ENCODE data around the gene DNAJC1.
"Not testable (repeated sequence)": the region's sequence is repeated elsewhere in the genome, so short reads cannot be mapped to it uniquely, and the experiment has no call there.

Gene DNAJC1

GRCh38 chr10:21849607-21850006 is 153.9 kb downstream of the DNAJC1 start:
- ChIA-PET CTCF (interaction anchor here (0.7 kb wide), 1 partner anchor 751 kb away, joined by 5 read pairs; no protein-coding TSS in a partner anchor), POLR2A (ENCODE audit: low non-redundant PET) (interaction anchor here (0.7 kb wide), 1 partner anchor 386 kb away, joined by 4 read pairs; no protein-coding TSS in a partner anchor)
- no peak for DNase-seq (ENCODE audit: low spot score)
- no peak for TF ChIP-seq CTCF (conservative IDR thresholded peaks at IDR 0.05; ENCODE audit: low read depth)
- no peak overlapping the region for H3K27ac ChIP-seq

GRCh38 chr10:21843645-21844044 is 159.9 kb downstream of the DNAJC1 start:
- CTCF ChIA-PET, result no interaction called here
- no peak for DNase-seq (ENCODE audit: low spot score)
- no peak for TF ChIP-seq CTCF (conservative IDR thresholded peaks at IDR 0.05; ENCODE audit: low read depth)
- no peak overlapping the region for H3K27ac ChIP-seq
- POLR2A ChIA-PET (ENCODE audit: low non-redundant PET), result no interaction called here

- CTCF ChIA-PET; POLR2A ChIA-PET (ENCODE audit: low non-redundant PET); DNase-seq (ENCODE audit: low spot score); H3K27ac ChIP-seq: not testable (repeated sequence)
Observed at GRCh38 chr10:21841273-21841672, 162.3 kb downstream of the DNAJC1 start.

- POLR2A ChIA-PET (ENCODE audit: low non-redundant PET); H3K27ac ChIP-seq; DNase-seq (ENCODE audit: low spot score); CTCF ChIA-PET: not testable (repeated sequence)
Observed at GRCh38 chr10:21837487-21837886, 166.0 kb downstream of the DNAJC1 start.

DNA sequence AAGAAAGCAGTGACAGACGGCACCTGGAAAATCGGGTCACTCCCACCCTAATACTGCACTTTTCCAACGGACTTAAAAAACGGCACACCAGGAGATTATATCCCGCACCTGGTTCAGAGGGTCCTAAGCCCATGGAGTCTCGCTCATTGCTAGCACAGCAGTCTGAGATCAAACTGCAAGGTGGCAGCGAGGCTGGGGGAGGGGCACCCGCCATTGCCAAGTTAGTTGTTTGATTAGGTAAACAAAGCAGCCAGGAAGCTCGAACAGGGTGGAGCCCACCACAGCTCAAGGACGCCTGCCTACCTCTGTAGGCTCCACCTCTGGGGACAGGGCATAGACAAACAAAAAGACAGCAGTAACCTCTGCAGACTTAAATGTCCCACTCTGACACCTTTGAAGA is 169.0 kb downstream of the DNAJC1 start:
- DNase-seq (ENCODE audit: low spot score); CTCF ChIA-PET; H3K27ac ChIP-seq; POLR2A ChIA-PET (ENCODE audit: low non-redundant PET): not testable (repeated sequence)

GRCh38 chr10:21832821-21833130 is 170.8 kb downstream of the DNAJC1 start:
- CTCF ChIA-PET, result no interaction called here
- DNase-seq (ENCODE audit: low spot score), result no peak
- no peak for TF ChIP-seq CTCF (conservative IDR thresholded peaks at IDR 0.05; ENCODE audit: low read depth)
- peak overlapping the region; percentile 46; the same call in 1 of the 2 replicates for H3K27ac ChIP-seq
- POLR2A ChIA-PET (ENCODE audit: low non-redundant PET), result no interaction called here

DNA sequence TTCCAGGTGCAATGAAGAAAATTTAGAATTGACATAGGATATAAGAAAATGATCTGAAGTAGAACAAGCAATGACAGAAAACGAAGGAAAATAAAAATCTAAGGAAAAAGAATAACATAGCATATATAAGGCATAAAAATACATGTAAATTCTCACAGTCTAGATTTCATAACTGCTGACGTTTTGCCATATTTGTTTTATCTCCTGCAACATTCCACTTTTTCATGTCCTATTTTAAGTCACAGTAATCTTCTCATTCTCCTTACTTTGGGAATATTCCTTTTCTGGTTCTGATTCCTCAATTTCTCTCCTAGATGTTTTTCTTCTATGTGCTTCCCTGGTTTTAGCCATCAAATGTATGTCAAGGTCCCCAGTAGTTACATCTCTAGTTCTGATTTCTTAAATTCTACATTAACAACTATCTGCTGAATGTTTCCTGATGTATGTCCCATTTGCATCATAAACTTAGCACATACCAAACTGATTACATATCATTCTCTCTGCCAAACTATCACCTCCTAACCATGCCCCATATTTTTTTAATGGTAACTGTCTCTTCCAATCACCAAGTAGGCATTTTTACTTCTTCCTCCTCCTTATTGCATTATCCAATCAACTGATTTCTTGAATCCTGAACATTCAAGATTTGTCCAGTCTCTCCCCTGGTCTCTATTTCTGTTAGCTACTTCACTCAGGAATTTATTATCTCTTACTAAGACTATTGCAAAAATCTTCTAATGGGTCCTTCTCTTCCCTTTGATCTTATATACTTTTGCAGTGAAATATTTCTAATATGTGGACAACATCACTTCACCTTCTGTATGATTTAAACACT is 171.3 kb downstream of the DNAJC1 start:
- H3K27ac ChIP-seq, result no peak overlapping the region
- DNase-seq (ENCODE audit: low spot score), result peak; percentile 8
- POLR2A ChIA-PET (ENCODE audit: low non-redundant PET), result interaction anchor here (0.6 kb wide), 1 partner anchor 48 kb away, joined by 6 read pairs; no protein-coding TSS in a partner anchor
- CTCF ChIA-PET, result no interaction called here
- no peak for TF ChIP-seq CTCF (conservative IDR thresholded peaks at IDR 0.05; ENCODE audit: low read depth)

- no peak overlapping the region for H3K27ac ChIP-seq
- ChIA-PET CTCF (no interaction called here), POLR2A (ENCODE audit: low non-redundant PET) (no interaction called here)
- no peak for DNase-seq (ENCODE audit: low spot score)
- TF ChIP-seq CTCF (conservative IDR thresholded peaks at IDR 0.05; ENCODE audit: low read depth), result no peak
Observed at GRCh38 chr10:21830037-21830436, 173.5 kb downstream of the DNAJC1 start.
